MM.1S (cell line): ENCODE measurements around the gene ARHGEF26.

Source experiments
- EZH2phosphoT487 ChIP-seq: fragments of 300-600 bp; sonication (generic); IDR thresholded peaks from 2 replicates; pipeline ENCODE4 v1.6.1; 2018; ENCODE audit warnings: antibody characterized with exemption, low read length
- TF ChIP-seq, protein P1 (sequence below): fragments of 300-600 bp; sonication (generic); IDR thresholded peaks from 2 replicates; pipeline ENCODE4 v1.5.1; 2016; ENCODE audit warnings: antibody characterized with exemption, low read length, mixed read lengths

DNA sequence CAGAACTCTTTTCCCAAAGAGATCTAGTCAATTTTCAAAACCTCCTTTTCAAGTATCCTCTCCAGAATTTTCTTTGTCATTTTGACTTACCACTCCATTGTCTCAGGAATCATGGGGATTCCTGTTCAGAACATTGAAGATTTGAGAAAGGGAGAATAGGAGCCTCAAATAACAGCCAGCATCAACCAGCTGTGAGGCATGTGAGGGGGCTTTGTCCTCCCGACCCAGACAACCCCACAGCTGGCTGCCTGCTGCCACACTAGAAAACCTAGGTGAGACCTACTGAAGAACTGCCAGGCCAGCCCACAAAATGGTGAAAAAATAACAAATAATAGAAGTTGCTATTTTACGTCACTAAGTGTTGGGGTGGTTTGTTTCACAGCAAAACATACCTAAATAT is 5.9 kb upstream of the ARHGEF26 start:
- TF ChIP-seq EZH2phosphoT487, result no peak
- TF ChIP-seq, protein P1, sequence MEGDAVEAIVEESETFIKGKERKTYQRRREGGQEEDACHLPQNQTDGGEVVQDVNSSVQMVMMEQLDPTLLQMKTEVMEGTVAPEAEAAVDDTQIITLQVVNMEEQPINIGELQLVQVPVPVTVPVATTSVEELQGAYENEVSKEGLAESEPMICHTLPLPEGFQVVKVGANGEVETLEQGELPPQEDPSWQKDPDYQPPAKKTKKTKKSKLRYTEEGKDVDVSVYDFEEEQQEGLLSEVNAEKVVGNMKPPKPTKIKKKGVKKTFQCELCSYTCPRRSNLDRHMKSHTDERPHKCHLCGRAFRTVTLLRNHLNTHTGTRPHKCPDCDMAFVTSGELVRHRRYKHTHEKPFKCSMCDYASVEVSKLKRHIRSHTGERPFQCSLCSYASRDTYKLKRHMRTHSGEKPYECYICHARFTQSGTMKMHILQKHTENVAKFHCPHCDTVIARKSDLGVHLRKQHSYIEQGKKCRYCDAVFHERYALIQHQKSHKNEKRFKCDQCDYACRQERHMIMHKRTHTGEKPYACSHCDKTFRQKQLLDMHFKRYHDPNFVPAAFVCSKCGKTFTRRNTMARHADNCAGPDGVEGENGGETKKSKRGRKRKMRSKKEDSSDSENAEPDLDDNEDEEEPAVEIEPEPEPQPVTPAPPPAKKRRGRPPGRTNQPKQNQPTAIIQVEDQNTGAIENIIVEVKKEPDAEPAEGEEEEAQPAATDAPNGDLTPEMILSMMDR, result no peak
